HG03521 (cell line): ENCODE data around the gene KPTN.

Source experiments
- ATAC-seq: cut with Tn5 transposase; IDR thresholded peaks from one replicate; pipeline ENCODE4 v1.9.1; 2021; ENCODE audit warnings: mild to moderate bottlenecking, moderate library complexity; ENCODE audit not compliant: unreplicated experiment

KPTN gene

GRCh38 chr19:47509170-47509847 is 25.3 kb upstream of the KPTN start:
- no peak for ATAC-seq

GRCh38 chr19:47508721-47509120 is 24.7 kb upstream of the KPTN start:
- no peak for ATAC-seq

- no peak for ATAC-seq
These were observed 24.0 kb upstream of the KPTN start for GRCh38 chr19:47507924-47508553.

- ATAC-seq: no peak
These were observed 23.0 kb upstream of the KPTN start for GRCh38 chr19:47507012-47507411.

- no peak for ATAC-seq
These were observed 22.4 kb upstream of the KPTN start for GRCh38 chr19:47506459-47506858.

- ATAC-seq: no peak
These were observed 21.5 kb upstream of the KPTN start for GRCh38 chr19:47505506-47505905.

- no peak for ATAC-seq
These were observed 19.8 kb upstream of the KPTN start for GRCh38 chr19:47503826-47504150.

GRCh38 chr19:47503130-47503825 is 19.3 kb upstream of the KPTN start:
- ATAC-seq: no peak

GRCh38 chr19:47499863-47500830 is 16.1 kb upstream of the KPTN start:
- ATAC-seq: no peak

GRCh38 chr19:47499371-47499770 is 15.4 kb upstream of the KPTN start:
- no peak for ATAC-seq

- no peak for ATAC-seq
These were observed 14.5 kb upstream of the KPTN start for GRCh38 chr19:47498561-47498960.

- no peak for ATAC-seq
These were observed 14.0 kb upstream of the KPTN start for GRCh38 chr19:47497821-47498520.

- ATAC-seq: no peak
These were observed 13.2 kb upstream of the KPTN start for GRCh38 chr19:47497050-47497766.

- no peak for ATAC-seq
These were observed 11.7 kb upstream of the KPTN start for GRCh38 chr19:47495478-47496372.

GRCh38 chr19:47494729-47495128 is 10.7 kb upstream of the KPTN start:
- no peak for ATAC-seq

- ATAC-seq: no peak
These were observed 10.2 kb upstream of the KPTN start for GRCh38 chr19:47494211-47494547.

GRCh38 chr19:47493378-47494210 is 9.6 kb upstream of the KPTN start:
- ATAC-seq: no peak
